CD4-positive, alpha-beta T cell (primary cell): ENCODE measurements around the gene PIGH. TPM values are rescaled to one million over a fixed set of nuclear protein-coding genes. Genes with fewer than 3 reads are reported as not detected.

ENCODE experiments used
- ATAC-seq: fragments of 200-7000 bp; cut with Tn5 transposase; one replicate; pipeline ENCODE4 v1.10.0; 2022; ENCODE audit warnings: mild to moderate bottlenecking; ENCODE audit not compliant: poor library complexity
- CTCF ChIA-PET: fragments of 350-600 bp; sonication (Branson Sonifier 250); formaldehyde crosslinking; loops from one replicate; lab custom pipeline; 2021; ENCODE audit warnings: antibody characterized with exemption, inconsistent platforms; lab: Charles Lee
- POLR2A ChIA-PET: fragments of 350-600 bp; sonication (Branson Sonifier 250); formaldehyde crosslinking; loops from one replicate; lab custom pipeline; 2021; ENCODE audit warnings: antibody characterized with exemption, inconsistent platforms; lab: Charles Lee
- DNase-seq, 14 experiments: peaks; one replicate each; pipeline ENCODE4 v3.0.0-alpha.2; 2013 to 2020; ENCODE audit warnings: mixed read lengths in 2 of 14
- H3K27ac ChIP-seq, 2 donors: one replicate each; pipeline versions ENCODE4 v1.5.1 to v1.7.0; 2013; ENCODE audit warnings: low read length in 2 of 2, low read depth in 1 of 2, mild to moderate bottlenecking in 1 of 2
- H3K27me3 ChIP-seq, 2 experiments: 1 replicate in 1 of 2; 2 replicates in 1 of 2; pipeline versions ENCODE4 v1.6.1 to v1.7.0; 2013; ENCODE audit warnings: low read length in 2 of 2, control low read depth in 1 of 2, mild to moderate bottlenecking in 1 of 2, moderate library complexity in 1 of 2; ENCODE audit not compliant: insufficient read depth in 2 of 2, control insufficient read depth in 1 of 2
- H3K36me3 ChIP-seq: one replicate; pipeline ENCODE4 v1.6.1; 2013; ENCODE audit warnings: low read length, control low read depth; ENCODE audit not compliant: insufficient read depth
- H3K4me1 ChIP-seq: one replicate; pipeline ENCODE4 v1.6.1; 2013; ENCODE audit warnings: low read length, control low read depth; ENCODE audit not compliant: insufficient read depth
- H3K4me3 ChIP-seq: one replicate; pipeline ENCODE4 v1.5.1; 2013; ENCODE audit warnings: mild to moderate bottlenecking, low read length, moderate library complexity
- H3K9me3 ChIP-seq, 2 experiments: 1 replicate in 1 of 2; 2 replicates in 1 of 2; pipeline versions ENCODE4 v1.6.1 to v1.7.0; 2013; ENCODE audit warnings: low read length in 2 of 2, mild to moderate bottlenecking in 2 of 2, control low read depth in 1 of 2, moderate library complexity in 1 of 2; ENCODE audit not compliant: control insufficient read depth in 1 of 2, insufficient read depth in 1 of 2
- H3K27ac Mint-ChIP-seq: one replicate; pipeline ENCODE4 v1.8.0; 2020; ENCODE audit warnings: mixed read lengths
- H3K27me3 Mint-ChIP-seq: one replicate; pipeline ENCODE4 v1.8.0; 2021; ENCODE audit warnings: mixed read lengths
- H3K36me3 Mint-ChIP-seq: one replicate; pipeline ENCODE4 v1.8.0; 2021; ENCODE audit warnings: low read depth, mixed read lengths
- H3K4me1 Mint-ChIP-seq: one replicate; pipeline ENCODE4 v1.8.0; 2021; ENCODE audit warnings: low read depth, mixed read lengths
- H3K4me3 Mint-ChIP-seq: one replicate; pipeline ENCODE4 v1.8.0; 2020; ENCODE audit warnings: mild to moderate bottlenecking, mixed read lengths
- H3K9me3 Mint-ChIP-seq: one replicate; pipeline ENCODE4 v1.8.0; 2020; ENCODE audit warnings: mixed read lengths
- intact Hi-C, 2 experiments: fragments of 100-400 bp; cut with DNase I in 1 of 2; cut with micrococcal nuclease in 1 of 2; formaldehyde crosslinking; loops; one replicate each; pipeline versions ENCODE4 v1.15.1 to v1.9.0; 2023 to 2025; cut with DNase I, micrococcal nuclease
- total RNA-seq, 174 experiments: library from RNA in 2 of 174; stranded (reverse) in 2 of 174; gene quantifications; one replicate each; pipeline ENCODE4 v1.2.3 and lab custom pipeline; 2021 to 2026
- TF ChIP-seq, protein P1 (sequence below): fragments of 200-600 bp; IDR thresholded peaks from one replicate; pipeline ENCODE4 v1.8.0; 2022; ENCODE audit warnings: antibody characterized with exemption, mild to moderate bottlenecking

Gene PIGH
- total RNA-seq, 2 experiments from 2014 or later, result 66.0 to 69.7 TPM

GRCh38 chr14:67581643-67582042 is 18.4 kb downstream of the PIGH start:
- Mint-ChIP-seq H3K27ac (no peak overlapping the region), H3K9me3 (no peaks in the 10 kb centered on the region), H3K4me1 (no peaks in the 10 kb centered on the region), H3K27me3 (no peaks in the 10 kb centered on the region), H3K4me3 (no peak overlapping the region), H3K36me3 (no peaks in the 10 kb centered on the region)
- H3K4me3 ChIP-seq, result no peak overlapping the region
- ATAC-seq (no peak), DNase-seq (no peak)
- H3K4me1 ChIP-seq, result no peaks in the 10 kb centered on the region
- H3K36me3 ChIP-seq, result no peaks in the 10 kb centered on the region
- ChIA-PET POLR2A (interaction anchor here (1.1 kb wide), 1 partner anchor 91 kb away, joined by 4 read pairs; no protein-coding TSS in a partner anchor), CTCF (interaction anchor here (2.4 kb wide), 1 partner anchor 10 kb away, joined by 9 read pairs; no protein-coding TSS in a partner anchor)
- intact Hi-C loops, result no loop called here
- TF ChIP-seq, protein P1, sequence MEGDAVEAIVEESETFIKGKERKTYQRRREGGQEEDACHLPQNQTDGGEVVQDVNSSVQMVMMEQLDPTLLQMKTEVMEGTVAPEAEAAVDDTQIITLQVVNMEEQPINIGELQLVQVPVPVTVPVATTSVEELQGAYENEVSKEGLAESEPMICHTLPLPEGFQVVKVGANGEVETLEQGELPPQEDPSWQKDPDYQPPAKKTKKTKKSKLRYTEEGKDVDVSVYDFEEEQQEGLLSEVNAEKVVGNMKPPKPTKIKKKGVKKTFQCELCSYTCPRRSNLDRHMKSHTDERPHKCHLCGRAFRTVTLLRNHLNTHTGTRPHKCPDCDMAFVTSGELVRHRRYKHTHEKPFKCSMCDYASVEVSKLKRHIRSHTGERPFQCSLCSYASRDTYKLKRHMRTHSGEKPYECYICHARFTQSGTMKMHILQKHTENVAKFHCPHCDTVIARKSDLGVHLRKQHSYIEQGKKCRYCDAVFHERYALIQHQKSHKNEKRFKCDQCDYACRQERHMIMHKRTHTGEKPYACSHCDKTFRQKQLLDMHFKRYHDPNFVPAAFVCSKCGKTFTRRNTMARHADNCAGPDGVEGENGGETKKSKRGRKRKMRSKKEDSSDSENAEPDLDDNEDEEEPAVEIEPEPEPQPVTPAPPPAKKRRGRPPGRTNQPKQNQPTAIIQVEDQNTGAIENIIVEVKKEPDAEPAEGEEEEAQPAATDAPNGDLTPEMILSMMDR, result no peak
- H3K9me3 ChIP-seq, result no peaks in the 10 kb centered on the region
- H3K27ac ChIP-seq, result no peak overlapping the region
- H3K27me3 ChIP-seq, result no peaks in the 10 kb centered on the region

- Mint-ChIP-seq H3K27me3 (no peaks in the 10 kb centered on the region), H3K4me3 (no peak overlapping the region)
- intact Hi-C loops, result no loop called here
Measured at GRCh38 chr14:67580336-67581171, 19.5 kb downstream of the PIGH start.

GRCh38 chr14:67579636-67580035 is 20.4 kb downstream of the PIGH start:
- Mint-ChIP-seq H3K4me3 (no peak overlapping the region), H3K27ac (no peak overlapping the region), H3K36me3 (no peaks in the 10 kb centered on the region), H3K4me1 (no peaks in the 10 kb centered on the region), H3K27me3 (no peaks in the 10 kb centered on the region), H3K9me3 (no peaks in the 10 kb centered on the region)
- CTCF ChIA-PET, result interaction anchor here (2.4 kb wide), 1 partner anchor 8 kb away, joined by 9 read pairs; no protein-coding TSS in a partner anchor
- TF ChIP-seq, protein P1, result no peak
- ATAC-seq (no peak), DNase-seq (no peak)
- Histone ChIP-seq H3K4me1 (no peaks in the 10 kb centered on the region), H3K9me3 (no peaks in the 10 kb centered on the region), H3K27ac (no peak overlapping the region), H3K27me3 (no peaks in the 10 kb centered on the region), H3K4me3 (no peak overlapping the region), H3K36me3 (no peaks in the 10 kb centered on the region)
- intact Hi-C loops, result loop anchor here in 1 of 2 experiments (10.0 kb wide), 1 partner anchor 1225 kb away; no protein-coding TSS in a partner anchor
- POLR2A ChIA-PET, result no interaction called here

More at GRCh38 chr14:67580336-67581171, 19.5 kb downstream of the PIGH start:
- no peaks in the 10 kb centered on the region for H3K27me3 ChIP-seq
- no peak overlapping the region for H3K4me3 ChIP-seq
- no peaks in the 10 kb centered on the region for H3K36me3 Mint-ChIP-seq
- no peaks in the 10 kb centered on the region for H3K36me3 ChIP-seq
- TF ChIP-seq, protein P1, result no peak
- ChIA-PET CTCF (interaction anchor here (2.4 kb wide), 1 partner anchor 9 kb away, joined by 9 read pairs; no protein-coding TSS in a partner anchor), POLR2A (interaction anchor here (1.1 kb wide), 1 partner anchor 92 kb away, joined by 4 read pairs; no protein-coding TSS in a partner anchor)
- no peaks in the 10 kb centered on the region for H3K4me1 ChIP-seq
- no peaks in the 10 kb centered on the region for H3K9me3 ChIP-seq
- DNase-seq (no peak), ATAC-seq (no peak)
- no peaks in the 10 kb centered on the region for H3K9me3 Mint-ChIP-seq
- no peak overlapping the region for H3K27ac Mint-ChIP-seq
- H3K27ac ChIP-seq, result no peak overlapping the region
- no peaks in the 10 kb centered on the region for H3K4me1 Mint-ChIP-seq
